Stimulated activated CD4-positive, alpha-beta T cell treated with anti-CD3 and anti-CD28 coated beads, TNF-alpha, amount 100 ng/mL, for 1 hour (primary cell): ENCODE data around the gene GPR39.

Experiments
- DNase-seq, 3 donors: peaks; one replicate each; pipeline ENCODE4 v3.0.0-alpha.2; 2020; ENCODE audit warnings: low read depth in 3 of 3, low spot score in 1 of 3

GPR39 gene

GRCh38 chr2:132412021-132412420 lies 4.6 kb upstream of the GPR39 start:
- no peak for DNase-seq

GRCh38 chr2:132414081-132414480 lies 2.5 kb upstream of the GPR39 start:
- no peak for DNase-seq

- DNase-seq, result no peak
Measured at GRCh38 chr2:132415256-132415914, 1.2 kb upstream of the GPR39 start.

- DNase-seq, result no peak
Measured at GRCh38 chr2:132415915-132416722, 486 bp upstream of the GPR39 start.

DNA sequence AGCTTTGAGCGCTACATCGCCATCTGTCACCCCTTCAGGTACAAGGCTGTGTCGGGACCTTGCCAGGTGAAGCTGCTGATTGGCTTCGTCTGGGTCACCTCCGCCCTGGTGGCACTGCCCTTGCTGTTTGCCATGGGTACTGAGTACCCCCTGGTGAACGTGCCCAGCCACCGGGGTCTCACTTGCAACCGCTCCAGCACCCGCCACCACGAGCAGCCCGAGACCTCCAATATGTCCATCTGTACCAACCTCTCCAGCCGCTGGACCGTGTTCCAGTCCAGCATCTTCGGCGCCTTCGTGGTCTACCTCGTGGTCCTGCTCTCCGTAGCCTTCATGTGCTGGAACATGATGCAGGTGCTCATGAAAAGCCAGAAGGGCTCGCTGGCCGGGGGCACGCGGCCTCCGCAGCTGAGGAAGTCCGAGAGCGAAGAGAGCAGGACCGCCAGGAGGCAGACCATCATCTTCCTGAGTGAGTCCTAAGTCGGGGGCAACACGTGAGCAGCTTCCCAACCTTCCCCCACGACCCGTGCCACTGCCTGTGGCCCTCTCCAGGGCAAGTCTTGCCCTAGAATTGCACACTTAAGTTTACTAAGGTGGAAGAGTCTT lies 928 bp downstream of the GPR39 start:
- DNase-seq, result no peak

DNA sequence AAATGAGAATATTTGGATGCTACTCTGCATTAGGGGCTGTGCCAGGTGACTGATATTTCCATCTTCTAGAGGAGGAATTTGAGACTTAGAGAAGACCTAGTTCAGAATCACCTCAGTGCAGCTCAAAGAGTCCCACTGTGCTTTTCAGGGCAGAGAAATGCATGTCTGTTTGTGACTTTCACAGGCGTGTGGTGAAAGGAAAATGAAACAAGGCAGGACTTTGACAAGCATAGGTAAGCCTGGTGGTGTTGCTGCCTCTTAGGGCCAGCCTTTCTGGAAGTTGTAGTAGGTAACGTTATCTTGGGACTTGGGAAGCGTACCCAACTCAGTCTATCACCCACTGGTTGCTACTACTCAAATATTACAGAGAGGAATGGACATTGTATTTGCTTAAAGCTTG lies 2.6 kb downstream of the GPR39 start:
- no peak for DNase-seq

GRCh38 chr2:132419941-132420340 lies 3.3 kb downstream of the GPR39 start:
- DNase-seq, result no peak

DNA sequence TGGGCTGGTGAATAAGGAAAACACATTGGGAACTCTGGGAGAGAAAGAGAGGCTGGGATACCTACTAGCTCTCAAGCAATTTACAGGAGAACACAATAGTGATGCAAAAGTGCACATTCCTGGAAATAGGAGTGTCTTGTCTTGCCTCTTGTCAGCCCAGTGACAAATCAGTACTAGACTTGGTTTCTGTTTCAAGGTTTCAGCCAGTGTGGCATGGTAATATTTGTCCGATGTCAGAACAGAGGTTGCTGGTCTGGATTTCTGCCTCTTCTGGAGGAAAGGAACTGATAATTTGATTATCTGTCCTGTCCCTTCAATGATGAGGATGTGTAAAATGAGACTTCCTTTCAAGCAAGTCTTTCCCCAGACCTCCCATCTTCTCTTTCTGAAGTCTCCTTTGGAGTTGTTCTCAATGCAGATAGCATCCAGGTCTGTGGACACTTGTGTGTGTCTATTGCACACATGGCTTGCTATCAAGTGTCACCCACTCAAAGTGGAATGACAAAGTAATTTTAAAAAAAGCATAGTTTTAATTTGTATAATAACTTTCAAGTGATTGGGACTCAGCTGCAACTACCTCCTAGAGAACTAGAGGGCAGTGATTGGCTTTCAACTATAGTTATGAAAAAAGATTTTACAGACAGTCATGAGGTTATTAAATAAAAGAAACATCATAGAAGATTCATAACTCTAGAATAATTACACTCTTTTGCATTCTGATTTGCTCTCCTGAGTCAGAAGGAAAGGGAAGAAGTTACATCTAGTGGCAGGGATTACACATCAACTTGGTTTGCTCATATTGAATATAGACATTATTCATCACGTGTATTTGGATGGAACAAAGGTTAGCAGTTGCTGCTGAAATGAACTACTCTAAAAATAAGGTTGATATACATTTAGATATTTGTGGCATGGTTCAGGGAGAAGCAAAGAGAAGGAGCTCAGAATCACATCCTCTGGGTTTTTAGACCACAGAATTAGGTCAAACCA lies 4.5 kb downstream of the GPR39 start:
- no peak for DNase-seq

DNA sequence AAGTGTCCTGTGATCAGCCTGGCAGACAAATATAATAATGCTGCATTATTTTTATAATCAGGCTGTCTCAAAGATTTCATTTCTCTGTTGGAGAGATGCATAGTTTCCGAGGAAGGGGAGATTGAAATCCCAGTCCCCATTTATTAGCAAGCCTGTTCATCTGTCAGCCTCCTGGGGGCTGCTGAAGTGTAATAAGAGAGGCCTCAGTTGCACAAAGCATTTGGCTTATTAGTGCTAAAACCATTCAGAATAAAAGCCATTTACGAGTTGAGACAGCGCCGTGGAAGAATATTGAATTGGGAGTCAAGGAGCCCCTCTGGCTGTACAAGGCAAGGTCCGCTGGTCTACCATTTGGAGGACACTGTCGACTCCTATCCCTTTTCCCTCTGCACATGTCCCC lies 6.1 kb downstream of the GPR39 start:
- DNase-seq, result no peak

DNA sequence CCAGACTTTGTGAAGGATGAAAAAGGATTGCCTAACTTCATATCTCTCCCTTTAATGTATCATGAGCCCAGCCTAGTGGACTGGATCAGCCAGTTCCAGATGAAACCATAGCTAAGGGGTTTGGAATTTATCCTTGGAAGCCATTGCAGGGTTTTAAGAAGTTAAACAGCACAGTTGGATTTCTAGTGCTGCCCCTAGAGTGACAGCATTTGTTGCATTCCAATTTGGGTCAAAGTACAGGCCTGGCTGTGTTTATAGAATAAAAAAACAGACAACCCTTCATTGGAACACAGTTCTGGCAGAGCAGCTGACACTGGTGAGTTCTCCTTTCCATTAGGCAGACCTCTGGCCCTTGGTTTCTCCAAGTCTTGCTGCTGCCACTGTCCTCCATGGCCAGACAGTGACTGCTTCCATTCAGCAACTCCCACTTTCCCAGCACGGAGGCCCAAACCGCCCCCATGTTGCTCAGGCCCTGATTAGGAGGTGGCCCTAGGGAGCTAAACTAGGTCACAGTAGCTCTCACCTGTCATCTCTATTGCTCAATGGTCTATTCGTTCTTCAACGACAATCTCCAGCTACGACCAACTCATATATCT lies 8.0 kb downstream of the GPR39 start:
- DNase-seq, result no peak

- no peak for DNase-seq
Measured at GRCh38 chr2:132426033-132426432, 9.4 kb downstream of the GPR39 start.

DNA sequence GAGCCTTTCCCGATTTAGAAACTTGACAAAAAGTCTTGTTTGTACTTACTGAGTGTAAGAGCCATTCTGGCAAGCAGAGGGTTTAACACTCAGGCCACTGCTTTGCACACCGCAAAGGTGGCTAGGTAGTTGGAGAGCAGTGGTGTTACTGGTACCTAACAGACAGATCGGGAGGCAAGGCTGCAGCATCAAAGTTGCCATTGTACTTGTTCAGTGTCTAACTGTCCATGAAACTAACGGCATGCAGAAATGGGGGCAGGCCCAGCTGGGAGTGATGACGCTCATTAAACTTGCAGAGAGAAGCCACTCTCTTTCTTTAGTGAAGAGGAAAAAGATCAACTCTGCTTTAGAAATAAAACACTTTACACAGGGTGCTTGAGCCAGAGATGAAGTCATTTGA lies 10.1 kb downstream of the GPR39 start:
- no peak for DNase-seq

- DNase-seq, result no peak
Measured at GRCh38 chr2:132429351-132429750, 12.7 kb downstream of the GPR39 start.

- no peak for DNase-seq
Measured at GRCh38 chr2:132429941-132430573, 13.5 kb downstream of the GPR39 start.

GRCh38 chr2:132430895-132431294 lies 14.3 kb downstream of the GPR39 start:
- DNase-seq, result no peak

DNA sequence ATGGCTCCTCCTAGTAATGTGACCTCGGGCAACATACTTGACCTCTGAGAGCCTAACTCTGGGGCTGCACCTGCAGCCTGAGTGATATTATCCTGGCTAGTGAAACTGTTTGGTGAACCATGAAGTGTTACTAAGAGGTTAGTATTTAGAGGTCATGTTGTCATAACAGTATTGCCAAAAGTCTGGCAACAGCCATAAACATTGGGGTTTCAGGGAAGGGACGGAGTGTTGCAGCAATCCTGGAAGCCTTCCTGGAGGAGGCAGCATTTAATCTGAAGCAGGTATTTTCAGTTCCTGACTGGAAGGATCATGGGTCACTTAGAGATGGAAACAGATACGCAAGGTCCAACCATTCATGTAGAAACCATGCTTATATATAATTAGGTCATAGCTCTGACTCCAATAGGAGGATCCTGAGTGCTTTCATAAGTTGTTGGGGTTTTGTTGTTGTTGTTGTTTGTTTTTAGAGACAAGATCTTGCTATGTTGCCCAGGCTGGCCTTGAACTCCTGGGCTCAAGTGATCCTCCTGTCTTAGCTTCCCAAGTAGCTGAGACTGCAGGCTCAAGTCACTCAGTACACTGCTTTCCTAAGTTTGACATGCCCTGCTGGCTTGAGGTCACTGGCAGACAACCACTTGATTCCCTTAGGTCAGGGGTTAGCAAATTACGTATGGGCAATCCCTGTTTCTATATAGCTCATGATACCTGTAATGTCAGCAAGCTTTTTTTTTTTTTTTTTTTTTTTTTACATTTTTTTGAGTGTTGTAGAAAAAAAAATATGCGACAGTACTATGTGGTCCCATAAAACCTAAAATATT lies 21.5 kb downstream of the GPR39 start:
- DNase-seq, result no peak

DNA sequence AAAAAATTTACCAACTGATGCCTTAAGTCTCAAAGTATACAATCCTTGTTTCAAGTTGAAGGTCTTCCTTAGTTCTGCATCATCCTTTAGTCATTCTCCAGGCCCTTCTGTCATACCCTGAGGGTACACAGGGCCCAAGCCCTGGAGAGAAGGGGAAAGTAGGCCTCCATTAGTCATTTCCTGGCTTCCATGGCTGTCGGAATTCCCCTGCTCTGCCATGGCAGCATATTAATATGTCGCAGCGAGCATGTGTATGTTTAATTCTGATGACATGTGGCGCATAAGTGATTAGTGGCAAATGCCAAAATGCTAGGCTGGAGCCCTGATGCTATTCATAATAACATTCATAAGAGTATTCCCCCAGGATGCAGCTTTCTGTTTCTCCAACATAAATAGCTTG lies 22.1 kb downstream of the GPR39 start:
- DNase-seq, result no peak

- no peak for DNase-seq
Measured at GRCh38 chr2:132439703-132440398, 23.2 kb downstream of the GPR39 start.

DNA sequence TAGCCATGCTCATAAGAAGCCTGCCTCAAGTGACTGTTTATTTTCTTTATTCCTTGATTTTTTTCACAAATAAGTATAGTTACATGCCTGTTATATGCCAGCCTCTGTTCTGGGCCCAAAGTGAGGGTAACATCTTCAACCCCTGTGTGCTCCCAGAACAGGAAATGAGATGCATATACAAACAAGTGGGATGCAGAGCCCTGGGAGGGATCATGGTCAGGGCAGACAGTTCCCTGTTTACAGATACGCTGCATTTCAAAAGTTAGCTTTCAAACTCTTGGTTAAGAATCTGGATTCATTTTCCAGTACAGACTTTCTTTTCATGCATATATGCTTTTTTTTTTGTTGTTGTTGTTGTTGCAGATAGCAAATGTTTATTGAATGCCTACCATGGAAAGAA lies 24.4 kb downstream of the GPR39 start:
- DNase-seq, result no peak
